ENCODE results near the gene RHOA. TPM values are rescaled to one million over a fixed set of nuclear protein-coding genes. Genes with fewer than 3 reads are reported as not detected.

The RHOA gene
- total and polyA plus RNA-seq, 2 of the 4 experiments (the other 2 are of a cell fraction), result 383 to 879 TPM

DNA sequence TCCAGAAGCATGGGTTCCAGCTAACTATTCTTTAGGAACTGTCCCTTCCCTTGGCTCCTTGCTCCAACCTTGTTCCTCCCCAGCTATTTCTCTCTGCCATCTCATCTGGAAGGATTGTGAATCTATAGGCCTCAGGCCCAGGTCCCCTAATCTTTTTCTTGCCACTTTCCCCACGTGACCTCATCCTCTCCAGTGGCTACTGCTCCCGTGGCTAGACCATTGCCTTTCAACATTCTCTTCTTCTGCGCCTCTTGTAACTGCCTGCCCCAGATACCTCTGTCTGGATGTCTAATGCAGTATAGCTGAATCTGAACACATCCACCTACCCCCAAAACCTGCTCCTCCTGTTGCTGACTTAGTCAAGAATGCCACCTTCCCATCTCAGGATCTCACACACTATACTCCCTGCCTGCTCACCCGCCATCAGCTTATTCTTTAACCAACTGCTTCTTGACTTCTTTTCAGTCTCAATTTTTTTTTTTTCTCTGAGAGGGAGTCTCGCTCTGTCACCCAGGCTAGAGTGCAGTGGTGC lies 58.8 kb downstream of the RHOA start (continued):
- TF ChIP-seq SMC3 (IDR thresholded peaks at IDR 0.05; ENCODE audit: low read depth, low read length), result no peak

- Histone ChIP-seq H3K4me2 (ENCODE audit: low read depth, low read length) (no peak overlapping the region), H3K4me3 (ENCODE audit: insufficient read depth, low read depth, low read length) (no peak overlapping the region)
- no peak for TF ChIP-seq NFE2L2 (IDR thresholded peaks at IDR 0.05; ENCODE audit: low read depth, low read length)
- TF ChIP-seq CEBPB (IDR thresholded peaks at IDR 0.05; ENCODE audit: low read depth, low read length), result no peak
- no peak for TF ChIP-seq MAZ (IDR thresholded peaks at IDR 0.05; ENCODE audit: borderline replicate concordance, low read depth, low read length)
- TF ChIP-seq ELK1 (IDR thresholded peaks at IDR 0.05; ENCODE audit: borderline replicate concordance, low read depth, low read length), result no peak
- TF ChIP-seq POLR2A (IDR thresholded peaks at IDR 0.05; ENCODE audit: low read depth, low read length), result no peak
- no peak for TF ChIP-seq MXI1 (IDR thresholded peaks at IDR 0.05; ENCODE audit: borderline replicate concordance, low read depth, low read length)
- TF ChIP-seq USF2 (IDR thresholded peaks at IDR 0.05; ENCODE audit: low read depth, low read length), result no peak
- no peak for TF ChIP-seq FOS (IDR thresholded peaks at IDR 0.05; ENCODE audit: low read depth, low read length)
- TF ChIP-seq MAFK (IDR thresholded peaks at IDR 0.05; ENCODE audit: low read depth, low read length), result no peak
- no peak for TF ChIP-seq RAD21 (IDR thresholded peaks at IDR 0.05; ENCODE audit: low read length)
- no peak for TF ChIP-seq RCOR1 (IDR thresholded peaks at IDR 0.05; ENCODE audit: insufficient replicate concordance, low read length)
- no peak for TF ChIP-seq SMC3 (IDR thresholded peaks at IDR 0.05; ENCODE audit: low read depth, low read length)
These were observed 59.5 kb downstream of the RHOA start for GRCh38 chr3:49352281-49352680.

More at GRCh38 chr3:49352281-49352680, 59.5 kb downstream of the RHOA start:
- dilution Hi-C loops (cut with HindIII; ENCODE audit: low sequenced_read_pairs, unreplicated experiment), result no loop called here
- H3K14ac ChIP-seq (replicated peaks; ENCODE audit: low read depth, low read length), result peak overlapping the region; percentile 90
- ChIA-PET CTCF (interaction anchor here (1.0 to 1.5 kb wide), 2 partner anchors 9 to 12 kb away, joined by 3 to 5 read pairs; partner anchors contain the start of gene USP4), POLR2A (ENCODE audit: unreplicated experiment) (interaction anchor here (2.3 kb wide), 1 partner anchor 12 kb away, joined by 9 read pairs; the partner anchor contains the start of gene USP4)
- H2BK5ac ChIP-seq (ENCODE audit: low read depth, low read length, poor library complexity, severe bottlenecking), result peak overlapping the region; percentile 88
- peak overlapping the region; percentile 62 for H3K4ac ChIP-seq (ENCODE audit: low read depth, low read length)
- WGBS, 2 experiments (ENCODE audit: extremely low coverage in 2 of 2, insufficient read length in 1 of 2), result 57% methylated on average over 1 of the region's 2 CpGs; no CpG with 5 or more reads in 1 of the 2 experiments
- peaks cover 20% of the 10 kb centered on the region for H4K20me1 ChIP-seq (ENCODE audit: insufficient read depth, low read length)
- DNase-seq (no peak), ATAC-seq (ENCODE audit: low read depth) (peak; percentile 6)
- peak overlapping the region; percentile 93 for H2AK5ac ChIP-seq (ENCODE audit: low read depth, low read length)
- H3K18ac ChIP-seq (ENCODE audit: low read depth, low read length), result peak overlapping the region; percentile 85
- peak overlapping the region; percentile 92 for H2AK9ac ChIP-seq (replicated peaks; ENCODE audit: low read depth, low read length, poor library complexity)
- peaks cover 9 to 51% of the 10 kb centered on the region in 2 experiments for H3K79me1 ChIP-seq (ENCODE audit: low read depth in 1 of 2, low read length in 2 of 2)
- H4K5ac ChIP-seq (ENCODE audit: low read depth, low read length), result peak overlapping the region; percentile 95
- peak overlapping the region; percentile 87; the same call in 2 of the 3 replicates for H2BK15ac ChIP-seq (ENCODE audit: low read depth, low read length)
- H3K4me1 ChIP-seq (ENCODE audit: control insufficient read depth, insufficient read depth, low read length), result peaks cover 19% of the 10 kb centered on the region
- peak overlapping the region; percentile 88 for H3K27ac ChIP-seq (ENCODE audit: insufficient read depth, low read length)
- H3K9me3 ChIP-seq (ENCODE audit: control insufficient read depth, insufficient read depth, low read length), result no peaks in the 10 kb centered on the region
- peak overlapping the region; percentile 44 for H2BK20ac ChIP-seq (ENCODE audit: low read depth, low read length)
- intact Hi-C loops (cut with micrococcal nuclease), result no loop called here
- H3K56ac ChIP-seq (ENCODE audit: extremely low read depth, insufficient read depth, low read length), result peak overlapping the region; percentile 20; the same call in 1 of the 2 replicates
- no peak overlapping the region for H3K9ac ChIP-seq (ENCODE audit: low read depth, low read length)
- H3K9me1 ChIP-seq (ENCODE audit: insufficient read depth, low read length), result peaks cover 18% of the 10 kb centered on the region; the same call in 1 of the 2 replicates
- peak overlapping the region; percentile 85 for H2BK120ac ChIP-seq (ENCODE audit: low read depth, low read length)
- in situ Hi-C loops (cut with MboI; ENCODE audit: low sequenced_read_pairs), result loop anchor here (5.0 kb wide), 1 partner anchor 60 kb away; the partner anchor contains the start of genes RHOA and TCTA
- peak overlapping the region; percentile 76 for H4K91ac ChIP-seq (ENCODE audit: insufficient read depth, low read depth, low read length)
- H2AFZ ChIP-seq (replicated peaks; ENCODE audit: low read length, poor library complexity), result peak overlapping the region; percentile 27
- H3K27me3 ChIP-seq (ENCODE audit: control insufficient read depth, insufficient read depth, low read length), result no peaks in the 10 kb centered on the region
- peak overlapping the region; percentile 85 for H3K23ac ChIP-seq (ENCODE audit: low read depth, low read length)
- H4K8ac ChIP-seq (ENCODE audit: low read depth in 2 of 2, low read length in 2 of 2), result peak overlapping the region; percentile 69 to 85; a peak in 3 of 4 replicates
- no TSS peak for BruUV-seq (replicated peaks)
- H3K36me3 ChIP-seq (ENCODE audit: control insufficient read depth, insufficient read depth, low read length), result peaks cover 15% of the 10 kb centered on the region

All from IMR-90 (cell line).